OCI-LY1 (cell line): Measurements from ENCODE around the gene GPR17.

Experiments
- H2AFZ ChIP-seq: fragments of 200-600 bp; sonication (generic), shearing (Covaris generic); 2 replicates; pipeline ENCODE4 v1.6.0; 2014; ENCODE audit warnings: antibody characterized with exemption, mild to moderate bottlenecking, low read length
- H3F3A ChIP-seq: fragments of 200-600 bp; sonication (generic), shearing (Covaris generic); 2 replicates; pipeline ENCODE4 v1.6.0; 2014; ENCODE audit warnings: mild to moderate bottlenecking, antibody characterized with exemption, low read length, moderate library complexity; ENCODE audit not compliant: insufficient read depth
- H3K27ac ChIP-seq: fragments of 200-600 bp; sonication (generic); 2 replicates; pipeline ENCODE4 v1.5.1; 2014; ENCODE audit warnings: low read length, mixed run types, mild to moderate bottlenecking, low read depth; ENCODE audit not compliant: poor library complexity, severe bottlenecking
- H3K27me3 ChIP-seq: fragments of 200-600 bp; sonication (generic); 2 replicates; pipeline ENCODE4 v1.6.0; 2014; ENCODE audit warnings: antibody characterized with exemption, mild to moderate bottlenecking, low read length, moderate library complexity; ENCODE audit not compliant: insufficient read depth
- H3K36me3 ChIP-seq: fragments of 200-600 bp; sonication (generic); 2 replicates; pipeline ENCODE4 v1.6.1; 2014; ENCODE audit warnings: mild to moderate bottlenecking, antibody characterized with exemption, low read length, moderate library complexity, mixed read lengths; ENCODE audit not compliant: insufficient read depth
- H3K4me1 ChIP-seq: fragments of 200-600 bp; sonication (generic); 2 replicates; pipeline ENCODE4 v1.5.1; 2014; ENCODE audit warnings: mild to moderate bottlenecking, low read length, moderate library complexity; ENCODE audit not compliant: insufficient read depth, severe bottlenecking
- H3K4me2 ChIP-seq: fragments of 200-600 bp; sonication (generic), shearing (Covaris generic); 2 replicates; pipeline ENCODE4 v1.6.1; 2014; ENCODE audit warnings: low read length
- H3K4me3 ChIP-seq: fragments of 200-600 bp; sonication (generic); 2 replicates; pipeline ENCODE4 v1.5.1; 2014; ENCODE audit warnings: low read length, low read depth, mild to moderate bottlenecking, mixed read lengths; ENCODE audit not compliant: poor library complexity, severe bottlenecking
- H3K79me2 ChIP-seq: fragments of 200-600 bp; shearing (Covaris generic); 2 replicates; pipeline ENCODE4 v1.6.1; 2016; ENCODE audit warnings: mixed run types, low read length, mixed read lengths; ENCODE audit not compliant: insufficient read depth
- H3K9ac ChIP-seq: fragments of 200-600 bp; sonication (generic), shearing (Covaris generic); 2 replicates; pipeline ENCODE4 v1.6.1; 2014; ENCODE audit warnings: mild to moderate bottlenecking, low read length, mixed read lengths
- H3K9me2 ChIP-seq: fragments of 200-600 bp; sonication (generic), shearing (Covaris generic); 2 replicates; pipeline ENCODE4 v1.6.1; 2014; ENCODE audit warnings: low read depth, mild to moderate bottlenecking, low read length, mixed read lengths
- H3K9me3 ChIP-seq: fragments of 200-600 bp; shearing (Covaris generic); 2 replicates; pipeline ENCODE4 v1.6.1; 2014; ENCODE audit warnings: low read length, mixed read lengths
- H4K20me1 ChIP-seq: fragments of 200-600 bp; sonication (generic), shearing (Covaris generic); 2 replicates; pipeline ENCODE4 v1.6.0; 2016; ENCODE audit warnings: mild to moderate bottlenecking, low read length; ENCODE audit not compliant: insufficient read depth
- EZH2 ChIP-seq: fragments of 200-600 bp; sonication (generic), shearing (Covaris generic); IDR thresholded peaks from 2 replicates; pipeline ENCODE4 v1.8.0; 2017; ENCODE audit warnings: borderline replicate concordance, mixed run types, mild to moderate bottlenecking, antibody characterized with exemption, low read length, moderate library complexity, mixed read lengths
- TF ChIP-seq, protein P1 (sequence below): fragments of 200-600 bp; sonication (generic), shearing (Covaris generic); IDR thresholded peaks from 2 replicates; pipeline ENCODE4 v1.5.1; 2017; ENCODE audit warnings: mild to moderate bottlenecking, antibody characterized with exemption, low read length, moderate library complexity, mixed read lengths

GPR17 gene

DNA sequence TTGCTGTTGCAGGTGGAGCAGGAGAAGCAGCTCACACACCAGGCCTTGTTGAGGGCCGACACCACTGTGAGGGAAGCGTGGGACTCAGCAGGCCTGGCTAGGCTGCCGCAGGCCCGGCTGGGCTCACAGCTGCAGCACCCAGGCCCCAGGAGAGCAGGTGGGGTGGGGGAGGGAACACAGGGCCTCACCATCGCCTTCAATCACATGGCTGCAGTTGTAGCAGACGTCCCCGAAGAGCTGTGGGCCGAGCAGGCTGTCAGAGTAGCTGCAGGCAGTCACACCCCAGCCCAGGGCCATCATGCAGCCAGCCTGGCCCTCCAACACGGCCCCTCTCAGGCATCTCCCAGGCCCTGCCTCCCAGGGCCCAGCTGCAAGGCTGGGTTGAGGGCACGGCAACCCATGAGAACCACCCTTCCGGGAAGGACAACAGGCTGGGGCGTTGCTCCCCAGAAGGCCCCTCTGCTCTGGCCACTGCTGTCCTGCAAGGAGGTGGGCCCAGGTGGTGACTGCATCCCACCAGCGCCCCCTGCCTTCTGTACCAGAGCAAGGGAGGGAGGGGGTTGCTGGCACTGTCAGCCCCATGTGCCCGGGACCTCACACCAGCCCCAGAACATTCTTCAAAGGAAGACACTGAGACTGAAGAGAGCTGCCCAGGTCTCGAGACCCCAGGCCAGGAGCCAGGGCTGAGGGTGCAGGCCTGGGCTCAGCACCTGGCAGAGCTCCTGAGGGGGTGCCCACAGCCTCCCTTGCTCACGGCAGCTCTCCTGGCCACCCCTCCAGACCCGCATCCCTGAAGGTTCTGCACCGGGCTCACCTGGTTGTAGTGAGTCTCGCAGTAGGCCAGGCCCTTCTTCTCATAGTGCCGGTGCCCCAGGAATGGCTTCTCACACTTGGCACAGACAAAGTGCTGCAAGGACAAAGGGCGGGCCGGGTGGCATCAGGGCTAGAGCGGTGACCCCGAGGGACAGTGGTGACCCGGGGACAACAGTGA lies 5.6 kb upstream of the GPR17 start:
- Histone ChIP-seq H3K9me3 (no peaks in the 10 kb centered on the region), H3K36me3 (no peaks in the 10 kb centered on the region), H3K4me3 (no peak overlapping the region), H3K9ac (no peak overlapping the region), H3K4me2 (no peak overlapping the region), H2AFZ (no peak overlapping the region), H3K27me3 (peaks cover 5% of the 10 kb centered on the region; the same call in 1 of the 2 replicates), H3F3A (no peaks in the 10 kb centered on the region), H4K20me1 (no peaks in the 10 kb centered on the region), H3K79me2 (no peaks in the 10 kb centered on the region), H3K9me2 (no peaks in the 10 kb centered on the region), H3K27ac (no peak overlapping the region), H3K4me1 (peaks cover 7% of the 10 kb centered on the region)
- TF ChIP-seq EZH2 = no peak
- TF ChIP-seq, protein P1, sequence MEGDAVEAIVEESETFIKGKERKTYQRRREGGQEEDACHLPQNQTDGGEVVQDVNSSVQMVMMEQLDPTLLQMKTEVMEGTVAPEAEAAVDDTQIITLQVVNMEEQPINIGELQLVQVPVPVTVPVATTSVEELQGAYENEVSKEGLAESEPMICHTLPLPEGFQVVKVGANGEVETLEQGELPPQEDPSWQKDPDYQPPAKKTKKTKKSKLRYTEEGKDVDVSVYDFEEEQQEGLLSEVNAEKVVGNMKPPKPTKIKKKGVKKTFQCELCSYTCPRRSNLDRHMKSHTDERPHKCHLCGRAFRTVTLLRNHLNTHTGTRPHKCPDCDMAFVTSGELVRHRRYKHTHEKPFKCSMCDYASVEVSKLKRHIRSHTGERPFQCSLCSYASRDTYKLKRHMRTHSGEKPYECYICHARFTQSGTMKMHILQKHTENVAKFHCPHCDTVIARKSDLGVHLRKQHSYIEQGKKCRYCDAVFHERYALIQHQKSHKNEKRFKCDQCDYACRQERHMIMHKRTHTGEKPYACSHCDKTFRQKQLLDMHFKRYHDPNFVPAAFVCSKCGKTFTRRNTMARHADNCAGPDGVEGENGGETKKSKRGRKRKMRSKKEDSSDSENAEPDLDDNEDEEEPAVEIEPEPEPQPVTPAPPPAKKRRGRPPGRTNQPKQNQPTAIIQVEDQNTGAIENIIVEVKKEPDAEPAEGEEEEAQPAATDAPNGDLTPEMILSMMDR = peak; percentile 42; the same call in 1 of the 2 replicates

DNA sequence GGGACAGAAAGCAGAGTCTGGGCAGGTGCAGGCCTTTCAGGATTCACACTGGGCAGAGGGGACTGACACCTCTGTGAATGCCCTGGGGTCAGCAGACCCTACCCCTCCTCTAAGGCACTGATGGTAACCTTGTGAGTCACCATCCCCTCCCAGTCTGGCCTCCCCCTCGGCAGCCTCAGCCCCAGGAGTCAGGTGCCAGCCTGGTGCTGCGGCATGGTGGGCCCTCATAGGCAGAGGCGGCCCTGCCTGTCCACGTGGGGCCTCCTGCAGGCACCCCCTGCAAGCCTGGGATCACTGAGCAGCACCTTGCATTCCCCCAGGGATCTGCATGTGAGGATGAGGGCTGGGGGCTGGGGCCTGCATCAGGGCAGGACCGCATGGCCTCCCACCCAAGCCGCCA lies 4.8 kb upstream of the GPR17 start:
- H3K79me2 ChIP-seq = no peaks in the 10 kb centered on the region
- no peaks in the 10 kb centered on the region; the same call in 1 of the 2 replicates for H3K27me3 ChIP-seq
- TF ChIP-seq, protein P1 = no peak
- TF ChIP-seq EZH2 = no peak
- no peak overlapping the region for H3K27ac ChIP-seq
- H3K9ac ChIP-seq = no peak overlapping the region
- H3K9me3 ChIP-seq = no peaks in the 10 kb centered on the region
- no peaks in the 10 kb centered on the region for H3K9me2 ChIP-seq
- H3K4me2 ChIP-seq = no peak overlapping the region
- H3K4me3 ChIP-seq = no peak overlapping the region
- H4K20me1 ChIP-seq = no peaks in the 10 kb centered on the region
- H3F3A ChIP-seq = no peaks in the 10 kb centered on the region
- no peak overlapping the region for H2AFZ ChIP-seq
- H3K4me1 ChIP-seq = peaks cover 7% of the 10 kb centered on the region
- no peaks in the 10 kb centered on the region for H3K36me3 ChIP-seq

DNA sequence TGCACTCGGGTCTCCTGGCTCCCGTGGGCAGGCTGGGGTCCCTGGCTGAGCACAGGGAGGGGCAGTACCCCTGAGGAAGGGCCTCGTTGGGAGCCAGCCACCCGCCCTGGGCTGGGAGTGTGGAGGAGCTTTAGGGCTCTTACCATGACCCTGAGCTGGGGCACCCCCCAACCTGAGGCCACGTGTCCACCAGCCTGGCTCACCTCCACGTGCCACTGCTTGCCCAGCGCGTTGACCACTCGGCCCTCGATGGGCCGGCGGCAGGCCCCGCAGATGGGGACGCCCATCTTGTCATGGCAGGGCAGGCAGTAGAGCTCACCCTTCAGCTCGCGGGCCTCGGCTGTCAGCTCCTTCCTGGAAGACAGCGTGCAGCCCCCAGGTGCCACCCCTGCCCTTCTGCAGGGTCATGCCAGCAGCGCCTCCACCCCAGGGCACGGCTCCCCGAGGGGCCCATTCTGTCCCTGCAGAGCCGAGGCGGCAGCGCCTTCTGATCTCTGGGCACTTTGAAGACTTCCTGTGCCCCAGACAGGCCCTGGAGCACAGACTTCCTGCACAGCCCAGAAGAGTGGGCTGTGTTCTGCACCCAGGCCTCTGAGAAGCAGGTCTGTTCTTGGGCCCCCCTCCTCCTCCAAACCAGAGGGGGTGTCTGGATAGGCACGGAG lies 4.0 kb upstream of the GPR17 start:
- Histone ChIP-seq H3K4me1 (peaks cover 7% of the 10 kb centered on the region), H3K9ac (no peak overlapping the region), H3K4me3 (no peak overlapping the region), H3K9me3 (no peaks in the 10 kb centered on the region), H2AFZ (no peak overlapping the region), H3K27me3 (no peaks in the 10 kb centered on the region; the same call in 1 of the 2 replicates), H4K20me1 (no peaks in the 10 kb centered on the region), H3K27ac (no peak overlapping the region), H3K9me2 (no peaks in the 10 kb centered on the region), H3K36me3 (no peaks in the 10 kb centered on the region), H3K79me2 (no peaks in the 10 kb centered on the region), H3F3A (no peaks in the 10 kb centered on the region), H3K4me2 (no peak overlapping the region)
- TF ChIP-seq EZH2 = no peak
- TF ChIP-seq, protein P1 = no peak
